GM13976 (cell line): ENCODE data around the gene RPLP2.

Experiments
- DNase-seq: peaks from one replicate; pipeline ENCODE4 v3.0.0; 2012; ENCODE audit warnings: low spot score
- in situ Hi-C: fragments of 300-500 bp; cut with MboI; formaldehyde crosslinking; loops from one replicate; pipeline ENCODE4 v1.12.0; 2022; ENCODE audit warnings: low sequenced_read_pairs, mixed read lengths, inconsistent platforms; ENCODE audit not compliant: unreplicated experiment
- TF ChIP-seq, protein P1 (sequence below): IDR thresholded peaks from 2 replicates; pipeline ENCODE4 v1.5.1; 2012; ENCODE audit warnings: borderline replicate concordance, mild to moderate bottlenecking; ENCODE audit not compliant: insufficient read depth; ENCODE audit errors: extremely low read depth, missing control alignments, control extremely low read depth

Gene RPLP2

DNA sequence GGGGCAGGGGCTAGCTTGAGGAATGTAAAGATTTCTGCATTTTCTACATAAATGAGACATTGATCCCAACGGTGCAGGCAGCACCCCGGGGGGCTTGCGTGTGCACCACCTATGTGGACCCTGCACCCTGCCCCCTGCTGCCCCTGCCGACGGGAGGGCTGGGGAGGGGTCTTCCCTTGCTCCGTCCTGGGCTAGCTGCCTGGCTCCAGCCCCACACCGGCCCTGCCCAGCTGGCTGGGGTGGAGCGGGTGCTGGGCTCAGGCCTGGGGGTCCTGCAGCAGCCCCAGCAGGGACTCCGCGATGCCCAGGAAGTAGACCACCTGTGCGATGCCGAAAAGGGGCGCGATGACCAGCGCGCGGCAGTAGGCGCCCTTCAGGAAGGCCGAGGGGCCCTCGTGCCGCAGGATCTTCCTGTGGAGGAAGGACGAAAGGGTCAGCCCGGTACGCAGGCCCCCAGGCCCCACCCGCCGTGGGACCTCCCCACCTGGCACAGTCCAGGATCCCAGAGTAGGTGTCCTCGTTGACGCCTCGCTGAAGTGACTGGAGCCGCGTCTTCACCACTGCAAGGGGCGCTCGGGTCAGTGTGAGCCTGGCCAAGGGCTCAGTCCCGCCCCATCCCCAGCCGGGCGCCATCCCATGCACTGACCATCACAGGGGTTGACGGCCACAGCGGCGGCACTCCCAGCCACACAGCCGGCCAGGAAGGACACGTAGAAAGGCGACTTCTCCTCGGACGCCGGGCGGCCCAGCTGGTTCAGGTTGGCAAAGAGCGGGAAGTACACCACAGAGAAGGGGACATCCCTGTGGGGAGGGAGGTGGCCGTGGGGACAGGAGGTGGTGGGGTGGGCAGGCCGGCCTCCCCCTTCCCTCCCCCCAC, 17.9 kb upstream of the RPLP2 start:
- TF ChIP-seq, protein P1, sequence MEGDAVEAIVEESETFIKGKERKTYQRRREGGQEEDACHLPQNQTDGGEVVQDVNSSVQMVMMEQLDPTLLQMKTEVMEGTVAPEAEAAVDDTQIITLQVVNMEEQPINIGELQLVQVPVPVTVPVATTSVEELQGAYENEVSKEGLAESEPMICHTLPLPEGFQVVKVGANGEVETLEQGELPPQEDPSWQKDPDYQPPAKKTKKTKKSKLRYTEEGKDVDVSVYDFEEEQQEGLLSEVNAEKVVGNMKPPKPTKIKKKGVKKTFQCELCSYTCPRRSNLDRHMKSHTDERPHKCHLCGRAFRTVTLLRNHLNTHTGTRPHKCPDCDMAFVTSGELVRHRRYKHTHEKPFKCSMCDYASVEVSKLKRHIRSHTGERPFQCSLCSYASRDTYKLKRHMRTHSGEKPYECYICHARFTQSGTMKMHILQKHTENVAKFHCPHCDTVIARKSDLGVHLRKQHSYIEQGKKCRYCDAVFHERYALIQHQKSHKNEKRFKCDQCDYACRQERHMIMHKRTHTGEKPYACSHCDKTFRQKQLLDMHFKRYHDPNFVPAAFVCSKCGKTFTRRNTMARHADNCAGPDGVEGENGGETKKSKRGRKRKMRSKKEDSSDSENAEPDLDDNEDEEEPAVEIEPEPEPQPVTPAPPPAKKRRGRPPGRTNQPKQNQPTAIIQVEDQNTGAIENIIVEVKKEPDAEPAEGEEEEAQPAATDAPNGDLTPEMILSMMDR, result no peak

DNA sequence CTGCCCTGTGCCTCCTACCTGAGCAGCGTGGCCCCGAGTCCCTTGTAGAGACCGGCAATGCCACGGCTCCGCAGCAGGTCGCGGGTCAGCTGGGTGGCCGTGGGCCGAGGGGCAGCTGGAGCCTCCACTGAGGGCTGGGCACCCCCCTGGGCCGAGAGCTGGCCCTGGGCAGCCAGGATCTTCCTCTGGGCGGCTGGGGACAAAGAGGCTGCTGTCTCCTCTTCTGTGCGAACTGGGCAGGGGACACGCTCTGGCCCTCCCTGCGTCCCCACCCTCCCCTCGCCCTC, 17.3 kb upstream of the RPLP2 start:
- TF ChIP-seq, protein P1, result no peak
- in situ Hi-C loops, result no loop called here
- no peak for DNase-seq

More for the DNA sequence above, 17.9 kb upstream of the RPLP2 start:
- in situ Hi-C loops, result no loop called here
- DNase-seq, result no peak

DNA sequence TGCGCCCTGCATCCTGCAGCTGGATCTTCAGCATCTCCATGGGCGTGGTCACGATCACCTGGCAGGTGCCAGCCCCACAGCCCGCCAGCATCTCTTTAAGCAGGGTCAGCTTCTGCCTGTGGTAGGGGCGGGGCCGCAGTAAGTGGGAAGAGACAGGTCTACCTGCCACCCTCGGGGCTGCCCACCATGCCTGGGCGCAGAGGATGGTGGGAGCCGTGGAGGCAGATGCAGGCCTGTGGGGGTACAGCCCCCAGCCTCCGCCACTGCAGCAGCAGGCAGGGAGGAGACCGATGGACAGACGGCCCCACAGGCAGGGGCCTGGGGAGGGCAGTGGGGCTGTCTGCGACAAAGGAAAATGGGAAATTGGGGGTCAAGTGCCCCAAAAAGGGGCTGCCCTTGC, 16.9 kb upstream of the RPLP2 start:
- DNase-seq, result no peak
- TF ChIP-seq, protein P1, result no peak

DNA sequence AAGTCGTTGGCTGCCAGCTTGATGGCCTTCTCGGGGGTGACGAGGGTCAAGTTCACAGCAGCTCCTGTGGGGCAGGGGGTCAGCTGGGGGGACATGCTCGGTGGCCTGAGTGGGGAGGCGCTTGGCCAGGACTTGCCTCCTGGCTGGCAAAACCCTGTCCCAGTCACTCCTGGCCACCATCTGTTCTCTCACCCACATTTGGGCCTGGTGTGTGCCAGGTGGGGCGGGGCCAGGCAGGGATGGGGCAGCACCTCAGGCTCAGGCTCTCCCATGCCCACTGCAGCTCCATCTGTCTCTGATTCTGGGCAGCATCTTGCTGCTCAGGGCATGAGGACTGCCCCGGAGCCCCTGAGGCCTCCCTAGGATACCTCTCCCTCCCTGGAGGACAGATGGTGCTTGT, 16.2 kb upstream of the RPLP2 start:
- in situ Hi-C loops, result no loop called here
- TF ChIP-seq, protein P1, result no peak
- DNase-seq, result no peak

More for the DNA sequence above, 16.9 kb upstream of the RPLP2 start:
- in situ Hi-C loops, result no loop called here

DNA sequence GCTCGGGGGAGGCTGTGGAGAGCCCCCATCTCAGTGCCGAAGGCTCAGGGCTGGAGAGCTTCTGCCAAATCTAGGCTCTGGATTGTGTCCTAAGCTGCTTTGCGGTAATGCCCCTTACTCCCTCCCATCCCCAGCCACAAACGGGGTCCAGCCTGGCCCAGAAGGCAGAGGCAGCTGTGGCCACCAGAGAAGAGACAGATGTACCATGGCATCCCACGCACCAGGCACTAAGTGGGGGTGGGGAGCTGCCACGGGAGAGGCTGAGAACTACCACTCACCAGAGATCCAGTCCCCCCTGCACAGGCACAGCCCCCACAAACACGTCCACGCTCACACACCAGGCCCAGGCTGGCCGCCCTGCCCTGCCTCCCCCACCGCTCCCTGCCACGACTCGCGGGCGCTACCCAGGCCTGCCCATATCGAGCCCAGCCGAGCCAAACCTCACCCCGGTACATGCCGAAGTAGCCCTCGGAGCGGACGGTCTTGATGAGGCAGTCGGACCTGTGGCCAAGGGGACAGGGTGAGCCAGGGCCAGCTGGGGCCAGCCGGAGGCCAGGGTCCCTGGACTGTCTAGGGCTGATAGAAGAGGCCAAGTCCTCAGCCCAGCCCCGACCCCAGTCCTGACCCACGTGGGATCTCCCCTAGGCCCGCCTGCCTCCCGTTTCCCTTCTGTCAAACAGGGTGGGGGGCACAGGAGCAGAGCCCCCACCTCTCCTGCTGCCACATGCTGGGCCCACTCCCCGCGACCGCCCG, 15.6 kb upstream of the RPLP2 start:
- TF ChIP-seq, protein P1, result no peak
- no peak for DNase-seq
- in situ Hi-C loops, result no loop called here

DNA sequence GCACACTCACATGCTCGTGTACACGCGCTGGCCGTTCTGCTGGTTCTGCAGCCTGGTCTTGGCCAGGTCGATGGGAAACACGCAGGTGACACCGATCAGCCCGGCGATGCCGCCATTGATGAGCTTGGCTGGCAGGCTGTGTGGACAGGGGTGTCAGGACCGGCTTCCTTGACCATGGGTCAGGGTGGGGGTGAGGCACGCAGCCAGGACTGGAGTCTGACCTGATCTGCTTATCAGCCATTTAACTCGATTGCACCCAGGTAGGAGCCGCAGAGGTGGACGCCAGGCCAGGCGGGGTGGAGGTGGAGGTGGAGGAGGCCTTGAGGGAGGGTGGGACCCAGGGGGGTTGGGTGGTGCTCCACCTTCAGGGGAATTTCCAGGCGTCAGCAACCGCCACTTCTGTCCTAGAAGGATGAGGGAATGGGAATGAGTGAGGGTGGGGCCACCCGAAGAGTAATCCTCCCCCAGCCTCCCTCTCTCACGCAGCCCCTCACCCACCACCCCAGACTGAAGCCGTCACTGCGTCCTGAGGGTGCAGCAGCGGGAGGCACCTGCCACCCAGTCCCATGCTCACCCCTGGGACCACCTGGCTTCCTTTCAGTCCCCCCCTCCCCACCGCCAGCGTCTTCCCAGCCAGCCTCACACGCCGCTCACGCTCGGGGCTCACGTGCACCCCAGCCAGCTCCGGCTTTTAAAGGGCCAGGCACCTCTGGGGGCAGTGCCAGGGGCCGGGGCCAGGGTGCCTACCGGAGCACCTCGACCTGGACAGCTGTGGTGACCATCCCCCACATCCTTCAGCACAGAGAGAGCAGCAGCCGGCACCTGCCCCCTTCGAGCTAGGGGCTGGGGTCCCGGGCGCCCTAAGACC, 14.8 kb upstream of the RPLP2 start:
- no peak for DNase-seq
- in situ Hi-C loops, result no loop called here
- TF ChIP-seq, protein P1, result no peak
